GM23248 (cell line): Measurements from ENCODE around the gene HOXD9.

ENCODE experiments used
- EZH2 ChIP-seq: fragments of 200-600 bp; sonication (generic); IDR thresholded peaks from 2 replicates; pipeline ENCODE4 v1.6.1; 2018; ENCODE audit warnings: antibody characterized with exemption, mild to moderate bottlenecking; ENCODE audit not compliant: insufficient read depth, poor library complexity, severe bottlenecking
- EZH2phosphoT487 ChIP-seq: fragments of 200-600 bp; sonication (generic); IDR thresholded peaks from 2 replicates; pipeline ENCODE4 v1.6.1; 2018; ENCODE audit warnings: antibody characterized with exemption, moderate library complexity, mild to moderate bottlenecking, low read depth; ENCODE audit not compliant: insufficient read depth

GRCh38 chr2:176083796-176084261, 38.7 kb upstream of the HOXD9 start, which contains the start of gene EVX2:
- peak; percentile 82 for TF ChIP-seq EZH2
- 0 out of 2 replicates have a peak, but pooled peaks have one; percentile 21 for TF ChIP-seq EZH2phosphoT487
